Gastrocnemius medialis (tissue), 4 donors: ENCODE measurements around the gene ENOX2.
"Not testable (repeated sequence)": the region's sequence is repeated elsewhere in the genome, so short reads cannot be mapped to it uniquely, and the experiment has no call there.

ENCODE experiments used
- CTCF ChIP-seq, 5 experiments: fragments of 450-650 bp in 3 of 5; fragments of 200-600 bp in 2 of 5; sonication (generic) in 2 of 5; IDR thresholded peaks in 4 of 5; conservative IDR thresholded peaks in 1 of 5; 1 replicate in 4 of 5; 2 replicates in 1 of 5; pipeline ENCODE4 v1.5.1; 2016 to 2019; ENCODE audit warnings: antibody characterized with exemption in 5 of 5, mild to moderate bottlenecking in 3 of 5, moderate library complexity in 3 of 5
- POLR2A ChIP-seq, 2 donors: fragments of 450-650 bp; IDR thresholded peaks; one replicate each; pipeline ENCODE4 v1.6.1; 2017; ENCODE audit warnings: antibody characterized with exemption in 2 of 2, mild to moderate bottlenecking in 2 of 2, moderate library complexity in 2 of 2

GRCh38 chrX:130918498-130918897 is 15.5 kb upstream of the ENOX2 start:
- not testable (repeated sequence) for TF ChIP-seq CTCF (IDR thresholded peaks at IDR 0.05 in 4 of 5, conservative IDR thresholded peaks at IDR 0.05 in 1 of 5); POLR2A (IDR thresholded peaks at IDR 0.05)
